Kidney tubule cell (primary cell): ENCODE data around the gene TRIM49B.
"Not testable (repeated sequence)": the region's sequence is repeated elsewhere in the genome, so short reads cannot be mapped to it uniquely, and the experiment has no call there.

Experiments
- DNase-seq: peaks from one replicate; pipeline ENCODE4 v3.0.0-alpha.2; 2018; ENCODE audit warnings: low spot score

TRIM49B gene, protein sequence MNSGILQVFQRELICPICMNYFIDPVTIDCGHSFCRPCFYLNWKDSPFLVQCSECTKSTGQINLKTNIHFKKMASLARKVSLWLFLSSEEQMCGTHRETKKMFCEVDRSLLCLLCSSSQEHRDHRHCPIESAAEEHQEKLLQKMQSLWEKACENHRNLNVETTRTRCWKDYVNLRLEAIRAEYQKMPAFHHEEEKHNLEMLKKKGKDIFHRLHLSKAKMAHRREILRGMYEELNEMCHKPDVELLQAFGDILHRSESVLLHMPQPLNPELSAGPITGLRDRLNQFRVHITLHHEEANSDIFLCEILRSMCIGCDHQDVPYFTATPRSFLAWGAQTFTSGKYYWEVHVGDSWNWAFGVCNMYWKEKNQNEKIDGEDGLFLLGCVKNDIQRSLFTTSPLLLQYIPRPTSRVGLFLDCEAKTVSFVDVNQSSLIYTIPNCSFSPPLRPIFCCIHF

DNA sequence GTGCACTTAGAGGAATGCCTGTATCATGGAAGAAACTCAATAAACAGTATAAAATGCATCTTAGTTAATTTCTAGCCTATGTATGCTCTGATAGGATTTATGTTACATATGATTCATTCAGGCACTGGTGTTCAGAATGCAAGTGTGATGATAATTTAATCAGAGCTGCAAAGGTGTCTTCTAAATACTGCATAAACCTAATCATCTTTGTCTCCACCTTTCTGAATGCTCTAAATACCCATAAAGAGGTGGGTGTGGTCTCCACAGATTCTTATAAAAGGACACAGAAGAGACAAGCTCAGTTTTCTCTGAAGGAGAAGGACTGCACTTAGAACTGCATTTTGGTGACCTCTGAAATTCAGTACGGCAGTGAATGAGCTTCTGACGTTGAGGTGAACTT is at the start of gene TRIM49B:
TRIM49B (plus strand) TSS at position 301 of the 400 bp plus-strand sequence. CDS start 2,777 bp downstream, outside the sequence.
- not testable (repeated sequence) for DNase-seq

DNA sequence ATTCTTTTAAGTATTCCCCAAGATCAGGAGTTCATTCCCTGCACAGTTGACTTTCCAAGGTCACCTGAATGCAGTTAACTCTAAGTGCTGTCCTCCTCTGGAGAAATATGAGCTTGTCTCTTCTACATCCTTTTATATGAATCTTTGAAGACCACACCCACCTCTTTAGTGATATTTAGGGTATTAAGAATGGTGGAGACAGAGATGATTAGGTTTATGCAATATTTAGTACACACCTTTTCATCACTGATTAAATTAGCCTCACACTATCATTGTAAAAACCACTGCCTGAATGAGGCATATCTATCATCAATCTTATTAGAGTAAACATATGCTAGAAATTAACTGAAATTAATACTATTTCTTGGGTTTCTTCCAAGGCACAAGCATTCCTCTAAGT is 44.8 kb upstream of the TRIM49B start, which contains the start of gene TRIM51G:
TRIM51G (minus strand) TSS at position 101 of the 400 bp plus-strand sequence. CDS start 2,190 bp downstream, outside the sequence.
- not testable (repeated sequence) for DNase-seq

DNA sequence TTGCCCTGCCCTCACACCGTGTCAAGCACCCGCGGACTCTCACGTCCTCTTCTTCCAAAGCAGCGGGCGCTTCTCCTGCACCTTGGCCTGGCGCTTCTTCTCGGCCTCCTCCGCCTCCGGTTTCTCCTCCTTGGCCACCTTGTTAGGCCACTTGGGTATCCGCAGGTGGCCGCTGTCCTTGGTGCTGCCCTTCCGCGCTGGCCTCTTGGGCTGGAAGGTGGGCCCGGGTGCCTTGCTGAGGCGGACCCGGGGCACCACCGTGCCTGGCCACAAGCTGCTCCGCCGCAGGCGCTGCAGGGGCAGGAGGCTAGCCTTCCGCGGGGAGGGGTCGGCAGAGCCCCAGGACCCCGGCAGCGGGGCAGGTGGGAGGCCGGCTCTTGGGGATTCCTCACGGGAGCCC is 19.6 kb downstream of the TRIM49B start:
- DNase-seq = not testable (repeated sequence)

DNA sequence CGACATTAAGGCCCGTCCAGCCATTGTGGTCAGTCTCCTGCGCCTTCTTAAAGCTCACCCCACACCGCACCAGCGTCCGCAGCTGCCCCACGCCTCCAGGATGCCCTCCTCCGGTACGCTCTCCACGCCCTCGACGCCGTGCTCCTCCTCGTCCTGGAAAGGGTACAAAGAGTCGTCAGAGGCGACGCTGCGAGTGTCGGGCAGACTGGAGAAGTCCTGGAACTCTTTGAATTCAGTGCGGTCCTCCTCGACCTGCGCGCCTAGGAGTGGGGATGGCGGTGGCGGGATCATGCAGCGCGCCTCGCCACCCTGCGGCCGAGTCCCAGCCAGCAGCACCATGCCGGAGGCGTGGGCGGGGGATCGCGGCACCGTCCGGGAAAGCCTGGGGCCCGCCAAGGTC is 21.2 kb downstream of the TRIM49B start:
- not testable (repeated sequence) for DNase-seq

DNA sequence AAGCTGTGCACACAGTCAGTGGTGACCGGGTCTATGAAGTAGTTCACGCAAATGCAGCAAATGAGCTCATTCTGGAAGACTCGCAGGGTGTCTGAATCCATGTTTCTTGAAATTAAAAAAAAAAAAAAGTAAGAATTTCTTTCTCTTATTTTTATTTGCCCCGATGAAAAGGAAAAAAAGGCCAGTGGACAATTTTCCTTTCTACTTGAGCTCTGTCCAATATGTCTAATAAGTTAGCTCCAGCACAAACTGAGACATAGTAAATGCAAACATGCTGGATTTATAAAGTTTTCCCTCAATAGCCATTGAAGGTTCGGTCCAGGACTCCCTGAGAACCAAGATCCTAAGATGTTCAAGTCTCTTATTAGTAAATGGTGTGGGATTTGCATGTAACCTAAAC is 30.4 kb downstream of the TRIM49B start, which contains the start of gene TRIM64C:
TRIM64C (minus strand) TSS at position 101 of the 400 bp plus-strand sequence; CDS start at position 101, 0 bp downstream.
- DNase-seq = not testable (repeated sequence)

DNA sequence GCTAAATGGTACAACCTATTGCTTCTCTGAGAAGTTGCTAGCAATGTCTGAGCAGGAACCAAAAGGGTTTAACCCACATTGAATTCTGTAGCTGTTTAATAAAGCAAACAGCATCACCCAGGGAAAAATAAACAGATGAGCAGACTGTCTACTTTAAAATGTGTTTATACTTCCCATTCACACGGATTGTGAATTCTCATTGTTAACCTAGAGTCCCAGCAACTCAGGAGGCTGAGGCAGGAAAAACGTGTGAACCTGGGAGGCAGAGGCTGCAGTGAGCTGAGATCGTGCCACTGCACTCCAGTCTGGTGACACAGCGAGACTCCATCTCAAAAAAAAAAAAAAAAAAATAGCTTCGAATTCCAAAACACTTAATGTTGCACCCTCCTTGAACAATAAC is 41.3 kb downstream of the TRIM49B start:
- not testable (repeated sequence) for DNase-seq
